Astrocyte of the cerebellum (primary cell): ENCODE measurements around the gene GLIPR1L2.
A peak's percentile ranks its signal among the peaks of the same experiment; 100 is the strongest.
"Not testable (repeated sequence)": the region's sequence is repeated elsewhere in the genome, so short reads cannot be mapped to it uniquely, and the experiment has no call there.

ENCODE experiments used
- DNase-seq: peaks from one replicate; pipeline ENCODE4 v3.0.0-alpha.2; 2011; ENCODE audit warnings: low read depth
- H3K4me3 ChIP-seq: 2 replicates; pipeline ENCODE4 v1.5.1; 2011; ENCODE audit warnings: mild to moderate bottlenecking, low read depth, low read length, moderate library complexity
- in situ Hi-C: cut with HindIII; loops from 2 replicates; pipeline ENCODE4 v1.10.0; 2017; ENCODE audit warnings: low sequenced_read_pairs
- TF ChIP-seq, protein P1 (sequence below): IDR thresholded peaks from 2 replicates; pipeline ENCODE4 v1.5.1; 2012; ENCODE audit warnings: low read length, low read depth, moderate library complexity, mild to moderate bottlenecking; ENCODE audit errors: missing control alignments

Gene GLIPR1L2

DNA sequence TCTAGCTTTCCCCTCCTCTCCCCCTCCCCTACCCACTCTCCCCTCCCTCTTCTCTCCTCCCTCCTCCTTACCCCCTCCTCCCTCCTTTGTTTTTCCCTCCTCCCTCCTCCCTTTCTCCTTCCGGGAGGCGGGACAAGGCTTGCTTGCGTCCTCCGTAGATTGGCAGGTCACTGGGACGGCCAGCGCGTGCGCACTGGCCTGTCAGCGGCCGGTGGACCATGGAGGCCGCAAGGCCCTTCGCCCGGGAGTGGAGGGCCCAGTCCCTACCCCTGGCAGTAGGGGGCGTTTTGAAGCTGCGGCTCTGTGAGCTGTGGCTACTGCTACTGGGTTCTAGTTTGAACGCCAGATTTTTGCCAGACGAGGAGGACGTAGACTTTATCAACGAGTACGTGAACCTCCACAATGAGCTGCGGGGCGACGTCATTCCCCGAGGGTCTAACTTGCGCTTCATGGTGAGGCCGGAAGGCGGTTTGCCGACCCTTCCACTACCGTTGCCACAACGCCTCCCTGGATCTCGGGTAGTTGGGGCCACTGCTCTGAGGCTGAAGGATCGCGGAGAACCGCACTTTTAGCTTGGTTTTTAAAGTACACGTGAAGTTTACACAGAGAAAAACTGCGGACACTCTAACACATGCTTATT is at the start of gene GLIPR1L2:
Gene GLIPR1L2, plus strand, starts transcription at position 191 of the 640 bp plus-strand sequence. Its CDS starts 28 bp downstream, at position 219.
- in situ Hi-C loops: no loop called here
- peak within 1 kb of the TSS; percentile 49 for H3K4me3 ChIP-seq
- TF ChIP-seq, protein P1, sequence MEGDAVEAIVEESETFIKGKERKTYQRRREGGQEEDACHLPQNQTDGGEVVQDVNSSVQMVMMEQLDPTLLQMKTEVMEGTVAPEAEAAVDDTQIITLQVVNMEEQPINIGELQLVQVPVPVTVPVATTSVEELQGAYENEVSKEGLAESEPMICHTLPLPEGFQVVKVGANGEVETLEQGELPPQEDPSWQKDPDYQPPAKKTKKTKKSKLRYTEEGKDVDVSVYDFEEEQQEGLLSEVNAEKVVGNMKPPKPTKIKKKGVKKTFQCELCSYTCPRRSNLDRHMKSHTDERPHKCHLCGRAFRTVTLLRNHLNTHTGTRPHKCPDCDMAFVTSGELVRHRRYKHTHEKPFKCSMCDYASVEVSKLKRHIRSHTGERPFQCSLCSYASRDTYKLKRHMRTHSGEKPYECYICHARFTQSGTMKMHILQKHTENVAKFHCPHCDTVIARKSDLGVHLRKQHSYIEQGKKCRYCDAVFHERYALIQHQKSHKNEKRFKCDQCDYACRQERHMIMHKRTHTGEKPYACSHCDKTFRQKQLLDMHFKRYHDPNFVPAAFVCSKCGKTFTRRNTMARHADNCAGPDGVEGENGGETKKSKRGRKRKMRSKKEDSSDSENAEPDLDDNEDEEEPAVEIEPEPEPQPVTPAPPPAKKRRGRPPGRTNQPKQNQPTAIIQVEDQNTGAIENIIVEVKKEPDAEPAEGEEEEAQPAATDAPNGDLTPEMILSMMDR: peak; percentile 86
- peak; percentile 94 for DNase-seq

DNA sequence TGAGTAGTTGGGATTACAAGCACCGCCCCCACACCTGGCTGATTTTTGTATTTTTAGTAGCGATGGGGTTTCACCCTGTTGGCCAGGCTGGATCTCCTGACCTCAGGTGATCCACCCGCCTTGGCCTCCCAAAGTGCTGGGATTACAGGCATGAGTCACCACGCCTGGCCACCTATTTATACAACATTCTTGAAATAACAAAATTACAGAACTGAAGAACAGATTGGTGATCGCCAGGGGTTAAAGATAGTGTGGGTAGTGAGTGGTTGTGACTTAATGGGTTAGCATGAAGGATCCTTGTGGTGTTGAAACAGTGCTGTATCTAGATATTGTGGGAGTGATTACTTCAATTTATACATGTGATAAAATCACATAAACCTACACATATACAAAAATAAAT is 49.0 kb upstream of the GLIPR1L2 start:
- TF ChIP-seq, protein P1: no peak
- no peak for DNase-seq
- in situ Hi-C loops: no loop called here
- no peak overlapping the region for H3K4me3 ChIP-seq

DNA sequence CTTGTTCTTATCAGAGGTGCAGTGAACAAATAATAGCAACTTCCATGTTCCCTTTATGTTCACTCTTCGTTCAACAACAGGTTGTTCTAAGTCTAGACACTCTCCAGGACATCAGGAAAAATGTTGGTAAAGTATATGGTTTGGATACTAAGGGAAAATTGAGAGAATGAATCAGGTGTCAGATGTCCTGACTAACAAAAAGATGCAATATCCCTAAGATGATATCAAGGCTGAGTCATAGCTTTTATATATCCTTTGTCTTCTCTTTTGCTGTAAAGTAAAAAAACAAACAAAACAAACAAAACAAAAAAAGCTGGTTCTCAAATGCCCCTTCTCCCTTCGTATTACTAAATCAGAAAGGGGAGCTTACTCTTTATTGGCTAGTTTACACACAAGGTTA is 45.4 kb upstream of the GLIPR1L2 start:
- TF ChIP-seq, protein P1: no peak
- no peak overlapping the region for H3K4me3 ChIP-seq
- DNase-seq: no peak
- in situ Hi-C loops: no loop called here

- DNase-seq, H3K4me3 ChIP-seq, in situ Hi-C loops: not testable (repeated sequence)
Observed at GRCh38 chr12:75346215-75346614, 44.7 kb upstream of the GLIPR1L2 start.

- DNase-seq: no peak
- H3K4me3 ChIP-seq: no peak overlapping the region
- TF ChIP-seq, protein P1: no peak
- in situ Hi-C loops: no loop called here
Observed at GRCh38 chr12:75349946-75350345, 40.9 kb upstream of the GLIPR1L2 start.

DNA sequence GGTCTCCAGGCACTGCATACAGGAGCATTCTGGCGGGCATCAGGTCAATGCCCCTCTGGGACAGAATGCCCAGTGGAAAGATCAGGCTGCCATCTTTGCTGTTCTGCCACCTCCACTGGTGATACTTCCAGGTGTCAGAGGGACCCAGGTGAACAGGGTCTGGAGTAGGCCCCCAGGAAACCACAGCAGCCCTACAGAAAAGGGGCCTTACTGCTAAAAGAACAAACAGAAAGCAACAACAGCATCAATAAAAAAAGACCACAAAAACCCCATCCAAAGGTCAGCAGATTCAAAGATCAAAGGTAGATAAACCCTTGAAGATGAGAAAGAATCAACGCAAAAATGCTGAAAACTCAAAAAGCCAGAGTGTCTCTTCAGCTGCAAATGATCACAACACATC is 40.5 kb upstream of the GLIPR1L2 start:
- no peak overlapping the region for H3K4me3 ChIP-seq
- DNase-seq: no peak
- TF ChIP-seq, protein P1: no peak
- in situ Hi-C loops: no loop called here

DNA sequence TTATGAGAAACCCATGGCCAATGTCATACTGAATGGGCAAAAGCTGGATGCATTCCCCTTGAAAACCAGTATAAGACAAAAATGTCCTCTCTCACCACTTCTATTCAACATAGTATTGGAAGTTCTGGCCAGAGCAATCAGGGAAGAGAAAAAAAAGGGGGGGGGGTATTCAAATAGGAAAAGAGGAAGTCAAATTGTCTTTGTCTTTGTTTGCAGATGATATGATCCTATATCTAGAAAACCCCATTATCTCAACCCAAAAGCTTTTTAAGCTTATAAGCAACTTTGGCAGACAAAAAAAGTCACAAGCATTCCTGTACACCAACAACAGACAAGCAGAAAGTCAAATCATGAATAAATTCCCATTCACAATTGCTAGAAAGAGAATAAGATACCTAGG is 36.9 kb upstream of the GLIPR1L2 start:
- DNase-seq: no peak
- TF ChIP-seq, protein P1: no peak
- in situ Hi-C loops: no loop called here
- no peak overlapping the region for H3K4me3 ChIP-seq
